NB4 (cell line): ENCODE results near the gene METAP1D.
"Not testable (repeated sequence)": the region's sequence is repeated elsewhere in the genome, so short reads cannot be mapped to it uniquely, and the experiment has no call there.

Experiments used
- DNase-seq: peaks from one replicate; pipeline ENCODE4 v3.0.0; 2010; ENCODE audit warnings: low read depth
- H3K4me3 ChIP-seq: one replicate; pipeline ENCODE4 v1.5.1; 2011; ENCODE audit warnings: mild to moderate bottlenecking, low read depth, low read length, moderate library complexity
- MYC ChIP-seq: IDR thresholded peaks from 2 replicates; pipeline ENCODE4 v1.6.1; 2011; ENCODE audit warnings: low read depth, low read length
- POLR2A ChIP-seq: IDR thresholded peaks from 2 replicates; pipeline ENCODE4 v1.6.1; 2011; ENCODE audit warnings: mild to moderate bottlenecking; ENCODE audit not compliant: insufficient read length; ENCODE audit errors: extremely low read depth
- TF ChIP-seq, protein P1 (sequence below): IDR thresholded peaks from 2 replicates; pipeline ENCODE4 v1.6.1; 2011; ENCODE audit warnings: low read depth, low read length
- TF ChIP-seq, protein P2 (sequence below): IDR thresholded peaks from one replicate; pipeline ENCODE4 v1.5.1; 2012; ENCODE audit warnings: low read depth, low read length

METAP1D gene

DNA sequence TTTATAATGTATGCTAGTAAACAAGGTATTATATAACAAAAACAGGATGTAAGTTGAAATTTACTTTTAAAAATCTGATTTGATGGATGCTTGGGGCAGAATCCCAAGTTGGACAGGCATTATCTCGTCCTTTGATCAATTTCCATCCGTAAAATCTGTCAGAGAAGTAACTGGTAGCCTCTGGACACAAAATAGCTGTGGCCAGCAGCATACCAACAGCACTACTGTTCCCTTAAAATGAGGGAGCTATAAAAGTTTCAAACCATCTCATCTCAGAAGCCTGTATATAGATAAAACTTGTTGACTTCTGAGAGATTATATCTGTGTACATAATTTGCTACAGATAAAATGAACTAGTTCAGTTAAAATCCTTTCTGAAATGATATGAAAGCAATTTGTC lies 14.7 kb upstream of the METAP1D start:
- no peak overlapping the region for H3K4me3 ChIP-seq
- no peak for DNase-seq
- TF ChIP-seq, protein P1, sequence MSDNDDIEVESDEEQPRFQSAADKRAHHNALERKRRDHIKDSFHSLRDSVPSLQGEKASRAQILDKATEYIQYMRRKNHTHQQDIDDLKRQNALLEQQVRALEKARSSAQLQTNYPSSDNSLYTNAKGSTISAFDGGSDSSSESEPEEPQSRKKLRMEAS = no peak
- TF ChIP-seq, protein P2, sequence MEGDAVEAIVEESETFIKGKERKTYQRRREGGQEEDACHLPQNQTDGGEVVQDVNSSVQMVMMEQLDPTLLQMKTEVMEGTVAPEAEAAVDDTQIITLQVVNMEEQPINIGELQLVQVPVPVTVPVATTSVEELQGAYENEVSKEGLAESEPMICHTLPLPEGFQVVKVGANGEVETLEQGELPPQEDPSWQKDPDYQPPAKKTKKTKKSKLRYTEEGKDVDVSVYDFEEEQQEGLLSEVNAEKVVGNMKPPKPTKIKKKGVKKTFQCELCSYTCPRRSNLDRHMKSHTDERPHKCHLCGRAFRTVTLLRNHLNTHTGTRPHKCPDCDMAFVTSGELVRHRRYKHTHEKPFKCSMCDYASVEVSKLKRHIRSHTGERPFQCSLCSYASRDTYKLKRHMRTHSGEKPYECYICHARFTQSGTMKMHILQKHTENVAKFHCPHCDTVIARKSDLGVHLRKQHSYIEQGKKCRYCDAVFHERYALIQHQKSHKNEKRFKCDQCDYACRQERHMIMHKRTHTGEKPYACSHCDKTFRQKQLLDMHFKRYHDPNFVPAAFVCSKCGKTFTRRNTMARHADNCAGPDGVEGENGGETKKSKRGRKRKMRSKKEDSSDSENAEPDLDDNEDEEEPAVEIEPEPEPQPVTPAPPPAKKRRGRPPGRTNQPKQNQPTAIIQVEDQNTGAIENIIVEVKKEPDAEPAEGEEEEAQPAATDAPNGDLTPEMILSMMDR = no peak
- TF ChIP-seq POLR2A (no peak), MYC (no peak)

DNA sequence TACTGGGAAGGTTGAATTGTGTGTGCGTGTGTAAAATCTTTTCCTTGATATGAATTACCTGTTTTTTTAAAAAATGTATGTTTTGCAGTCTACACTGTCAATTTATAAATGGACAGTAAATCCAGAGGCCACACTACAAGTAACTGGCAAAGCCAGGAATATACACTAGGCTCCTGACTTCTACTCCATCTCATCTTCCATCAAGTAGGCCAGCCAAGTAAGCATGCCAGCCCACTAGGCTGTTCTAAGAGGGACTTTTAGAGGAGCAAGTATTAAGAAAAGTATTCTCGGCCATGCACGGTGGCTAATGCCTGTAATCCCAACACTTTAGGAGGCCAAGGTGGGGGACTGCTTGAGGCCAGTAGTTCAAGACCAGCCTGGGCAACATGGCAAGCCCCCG lies 13.0 kb upstream of the METAP1D start:
- TF ChIP-seq POLR2A = no peak
- TF ChIP-seq, protein P1 = no peak
- TF ChIP-seq, protein P2 = no peak
- no peak for TF ChIP-seq MYC
- no peak for DNase-seq
- H3K4me3 ChIP-seq = no peak overlapping the region

DNA sequence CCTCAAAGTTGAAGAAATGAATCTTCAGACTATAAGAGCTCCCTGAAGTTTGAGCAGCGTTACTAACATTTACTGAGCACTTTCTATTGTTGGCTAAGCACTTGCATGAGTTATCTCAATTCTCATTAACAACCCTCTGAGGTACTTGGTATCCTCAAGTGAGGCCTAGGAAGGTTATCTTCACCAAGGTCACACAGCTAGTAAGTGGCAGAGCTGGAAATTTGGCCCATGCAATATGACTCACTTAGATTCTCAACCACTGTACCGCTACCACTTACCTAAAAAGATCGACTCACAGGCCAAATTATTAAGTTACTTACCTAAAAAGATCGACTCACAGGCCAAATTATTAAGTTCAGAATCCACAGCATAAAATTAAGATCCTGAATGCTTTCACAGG lies 8.7 kb upstream of the METAP1D start:
- DNase-seq = no peak
- TF ChIP-seq POLR2A = no peak
- TF ChIP-seq, protein P1 = no peak
- TF ChIP-seq, protein P2 = no peak
- TF ChIP-seq MYC = no peak
- no peak overlapping the region for H3K4me3 ChIP-seq

DNA sequence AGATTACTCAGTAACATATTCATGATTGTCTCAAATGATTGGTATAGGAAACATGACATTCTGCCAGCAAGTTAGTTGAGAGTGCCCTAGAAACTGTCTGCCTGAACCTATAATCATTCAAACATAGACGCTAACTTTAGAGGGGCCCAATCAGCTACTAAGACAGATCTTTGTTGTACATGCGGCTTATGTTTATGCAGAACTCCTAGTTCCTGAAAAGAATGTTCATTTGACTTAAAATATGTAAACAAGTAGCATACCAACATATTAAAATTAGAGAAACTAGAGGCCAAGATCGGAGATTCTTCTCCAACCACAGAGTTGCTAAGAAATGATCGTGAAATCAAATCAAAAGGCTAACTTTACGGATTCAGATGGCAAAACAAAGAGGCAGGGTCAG lies 4.2 kb upstream of the METAP1D start:
- DNase-seq = no peak
- TF ChIP-seq, protein P2 = no peak
- TF ChIP-seq POLR2A (no peak), MYC (no peak)
- TF ChIP-seq, protein P1 = no peak
- H3K4me3 ChIP-seq = no peak overlapping the region

DNA sequence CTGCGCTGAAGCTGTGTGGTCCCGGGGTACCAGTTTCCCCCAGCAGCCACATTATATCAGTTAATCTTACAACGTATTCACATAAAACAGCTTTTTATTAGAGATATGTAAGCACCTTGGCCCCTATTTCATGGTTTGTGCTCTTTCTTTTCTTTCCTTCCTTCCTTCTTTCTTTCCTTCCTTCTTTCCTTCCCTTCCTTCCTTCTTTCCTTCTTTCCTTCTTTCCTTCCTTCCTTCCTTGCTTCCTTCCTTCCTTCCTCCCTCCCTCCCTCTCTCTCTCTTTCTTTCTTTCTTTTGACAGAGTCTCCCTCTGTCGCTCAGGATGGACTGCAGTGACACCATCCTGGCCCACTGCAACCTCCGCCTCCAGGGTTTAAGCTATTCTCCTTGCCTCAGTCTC lies 3.7 kb upstream of the METAP1D start:
- H3K4me3 ChIP-seq = no peak overlapping the region
- no peak for DNase-seq
- no peak for TF ChIP-seq MYC
- TF ChIP-seq, protein P2 = no peak
- no peak for TF ChIP-seq POLR2A
- TF ChIP-seq, protein P1 = no peak

DNA sequence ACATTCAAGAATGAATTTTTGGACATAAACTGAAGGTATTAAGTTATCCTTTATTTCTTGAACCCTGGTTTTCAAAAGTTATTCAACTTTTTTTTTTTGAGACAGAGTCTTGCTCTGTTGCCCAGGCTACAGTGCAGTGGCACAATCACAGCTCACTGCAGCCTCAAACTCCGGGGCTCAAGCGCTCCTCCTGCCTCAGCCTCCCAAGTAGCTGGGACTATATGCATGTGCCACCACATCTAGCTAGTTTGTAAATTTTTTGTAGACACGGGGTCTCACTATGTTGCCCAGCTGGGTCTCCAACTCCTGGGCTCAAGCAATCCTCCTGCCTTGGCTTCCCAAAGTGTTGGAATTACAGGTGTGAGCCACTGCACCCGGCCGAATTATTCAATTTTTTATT lies 2.7 kb upstream of the METAP1D start:
- not testable (repeated sequence) for H3K4me3 ChIP-seq, DNase-seq
